K562 (cell line): ENCODE data around the gene OMP. TPM values are rescaled to one million over a fixed set of nuclear protein-coding genes. Genes with fewer than 3 reads are reported as not detected.
A peak's percentile ranks its signal among the peaks of the same experiment; 100 is the strongest.

Source experiments
- ATAC-seq: fragments of 200-7000 bp; cut with Tn5 transposase; 3 replicates; pipeline ENCODE4 v1.9.1; 2020; ENCODE audit warnings: moderate library complexity
- BruUV-seq: library from RNA; stranded (reverse); fragments of 400-500 nt; replicated peaks from 2 replicates; lab custom pipeline; 2021; lab: Mats Ljungman, UMichigan
- CTCF ChIA-PET: fragments of 300-600 bp; formaldehyde crosslinking; extraction: SDS; loops from one replicate; lab custom pipeline; 2021; ENCODE audit warnings: low intra/inter-chr PET ratio; lab: Yijun Ruan, JAX
- POLR2A ChIA-PET: fragments of 300-600, 350-650 bp; sonication (Branson Sonifier 250); formaldehyde crosslinking; extraction: SDS; loops from one replicate; lab custom pipeline; 2021; ENCODE audit warnings: antibody characterized with exemption, inconsistent platforms; lab: Yijun Ruan, JAX
- DNase-seq, 4 experiments: peaks; one replicate each; pipeline versions ENCODE4 v3.0.0 to v3.0.0-alpha.2; 2011 to 2018; ENCODE audit warnings: low spot score in 3 of 4, mixed read lengths in 3 of 4; ENCODE audit errors: extremely low read depth in 1 of 4
- FAIRE-seq: peaks from 2 replicates; lab custom pipeline; 2011; peaks lifted over from hg19 to GRCh38; lab: Jason Lieb, UNC
- H2AFZ ChIP-seq: 2 replicates; pipeline ENCODE4 v1.6.0; 2011; ENCODE audit warnings: low read depth, low read length, control low read depth, inconsistent platforms
- H3K27ac ChIP-seq: fragments of 200-600 bp; 3 replicates; pipeline ENCODE4 v1.8.0; 2011; ENCODE audit warnings: low read depth, mild to moderate bottlenecking, control low read depth, inconsistent platforms, low read length, moderate library complexity, mixed read lengths; ENCODE audit errors: extremely low read depth
- H3K27me3 ChIP-seq, 2 experiments: fragments of 300-600 bp in 1 of 2; 2 replicates in 1 of 2; 3 replicates in 1 of 2; pipeline versions ENCODE4 v1.6.0 to v1.8.0; 2011; ENCODE audit warnings: inconsistent platforms in 2 of 2, low read length in 2 of 2, mild to moderate bottlenecking in 1 of 2, mixed read lengths in 1 of 2, moderate library complexity in 1 of 2; ENCODE audit not compliant: control insufficient read depth in 2 of 2, insufficient read depth in 2 of 2
- H3K36me3 ChIP-seq: fragments of 300-600 bp; 3 replicates; pipeline ENCODE4 v1.8.0; 2011; ENCODE audit warnings: mild to moderate bottlenecking, low read length, inconsistent platforms; ENCODE audit not compliant: control insufficient read depth, insufficient read depth
- H3K4me1 ChIP-seq, 2 experiments: fragments of 200-600 bp in 1 of 2; replicated peaks in 1 of 2; 2 replicates in 1 of 2; 3 replicates in 1 of 2; pipeline versions ENCODE4 v1.5.1 to v1.8.0; 2011; ENCODE audit warnings: inconsistent platforms in 2 of 2, low read length in 2 of 2, mild to moderate bottlenecking in 1 of 2, mixed read lengths in 1 of 2, moderate library complexity in 1 of 2; ENCODE audit not compliant: control insufficient read depth in 2 of 2, insufficient read depth in 2 of 2
- H3K4me2 ChIP-seq: 2 replicates; pipeline ENCODE4 v1.6.1; 2011; ENCODE audit warnings: low read length, control low read depth, inconsistent platforms, mixed read lengths; ENCODE audit not compliant: insufficient read depth
- H3K4me3 ChIP-seq: fragments of 200-600 bp; sonication (generic), shearing (Covaris generic); 2 replicates; pipeline ENCODE4 v1.5.1; 2016; ENCODE audit warnings: control low read depth, inconsistent platforms
- H3K79me2 ChIP-seq: fragments of 200-600 bp; 3 replicates; pipeline ENCODE4 v1.8.0; 2011; ENCODE audit warnings: low read length, inconsistent platforms; ENCODE audit not compliant: control insufficient read depth, insufficient read depth
- H3K9ac ChIP-seq, 2 experiments: 2 replicates each; pipeline versions ENCODE4 v1.6.0 to v1.6.1; 2011; ENCODE audit warnings: low read depth in 2 of 2, low read length in 2 of 2, control low read depth in 1 of 2, inconsistent platforms in 1 of 2, mild to moderate bottlenecking in 1 of 2, mixed read lengths in 1 of 2; ENCODE audit not compliant: insufficient read depth in 1 of 2
- H3K9me1 ChIP-seq: one replicate; pipeline ENCODE4 v1.6.0; 2011; ENCODE audit warnings: inconsistent platforms, mild to moderate bottlenecking, low read length, moderate library complexity; ENCODE audit not compliant: control insufficient read depth, insufficient read depth
- H3K9me3 ChIP-seq: replicated peaks from 2 replicates; pipeline ENCODE4 v1.5.1; 2011; ENCODE audit warnings: low read depth, low read length, inconsistent platforms; ENCODE audit not compliant: control insufficient read depth, insufficient read depth
- H4K20me1 ChIP-seq: replicated peaks from 2 replicates; pipeline ENCODE4 v1.6.1; 2011; ENCODE audit warnings: low read length, inconsistent platforms, mixed read lengths; ENCODE audit not compliant: control insufficient read depth, insufficient read depth
- CTCF ChIP-seq, 3 experiments: IDR thresholded peaks in 2 of 3; conservative IDR thresholded peaks in 1 of 3; 2 replicates each; pipeline ENCODE4 v1.5.1; 2011 to 2012; ENCODE audit warnings: low read length in 3 of 3, mild to moderate bottlenecking in 3 of 3, control low read depth in 2 of 3, improper control_type of control experiment in 1 of 3, inconsistent platforms in 1 of 3, low read depth in 1 of 3, mixed read lengths in 1 of 3, moderate library complexity in 1 of 3; ENCODE audit not compliant: insufficient read depth in 2 of 3
- GTF2B ChIP-seq: IDR thresholded peaks from 2 replicates; pipeline ENCODE4 v1.6.1; 2011; ENCODE audit not compliant: insufficient read length; ENCODE audit errors: extremely low read depth
- HDAC6 ChIP-seq: IDR thresholded peaks from 2 replicates; pipeline ENCODE4 v1.6.1; 2012; ENCODE audit warnings: low read depth, mild to moderate bottlenecking, control low read depth, inconsistent platforms, low read length, moderate library complexity
- HNRNPUL1 ChIP-seq: fragments of 200-400 bp; formaldehyde crosslinking; IDR thresholded peaks from 2 replicates; pipeline ENCODE4 v1.6.1; 2017; ENCODE audit warnings: low read length
- NFYB ChIP-seq: IDR thresholded peaks from 2 replicates; pipeline ENCODE4 v1.6.1; 2011; ENCODE audit warnings: mild to moderate bottlenecking, moderate library complexity; ENCODE audit not compliant: insufficient read length; ENCODE audit errors: extremely low read depth
- PTRF ChIP-seq: fragments of 450-650 bp; IDR thresholded peaks from 2 replicates; pipeline ENCODE4 v1.6.1; 2016; ENCODE audit warnings: mild to moderate bottlenecking, missing genetic modification characterization, missing compliant biosample characterization
- RAD21 ChIP-seq, 2 experiments: fragments of 250-450 bp in 1 of 2; fragments of 450-650 bp in 1 of 2; sonication (Bioruptor Pico) in 1 of 2; formaldehyde crosslinking in 1 of 2; IDR thresholded peaks in 1 of 2; conservative IDR thresholded peaks in 1 of 2; 2 replicates each; pipeline versions ENCODE4 v1.4.0 to v1.8.0; 2020 to 2022; ENCODE audit warnings: mild to moderate bottlenecking in 2 of 2, moderate library complexity in 1 of 2
- TAF9B ChIP-seq: fragments of 450-650 bp; IDR thresholded peaks from 2 replicates; pipeline ENCODE4 v1.6.1; 2018; ENCODE audit warnings: mild to moderate bottlenecking; ENCODE audit not compliant: partially characterized antibody
- ZC3H8 ChIP-seq: fragments of 450-650 bp; IDR thresholded peaks from 2 replicates; pipeline ENCODE4 v1.6.1; 2017
- in situ Hi-C: fragments of 300-500 bp; cut with MboI; formaldehyde crosslinking; loops from 4 replicates; pipeline ENCODE4 v1.15.0; 2018; ENCODE audit warnings: inconsistent platforms, mixed read lengths
- intact Hi-C: fragments of 100-400 bp; cut with micrococcal nuclease; formaldehyde crosslinking; loops from 2 replicates; pipeline ENCODE4 v1.14.2; 2022
- polyA plus RNA-seq, 8 experiments: library from polyadenylated mRNA; depleted of rRNA in 4 of 8; stranded (reverse) in 5 of 8; unstranded in 3 of 8; fragments of >200 nt; fragmentation: Nextera tagmentation in 2 of 8; fragmentation: Illumina TruSeq in 1 of 8; extraction: Ambion mirVana in 2 of 8; extraction: Trizol in 1 of 8; gene quantifications; 2 replicates each; pipeline versions ENCODE4 v1.2.1 to v1.2.3, GENCODE V29; 2011 to 2014; ENCODE audit warnings: inconsistent platforms in 1 of 8, missing spikeins in 1 of 8
- total RNA-seq, 7 experiments: library from RNA; depleted of rRNA in 6 of 7; stranded (reverse); fragments of >200 nt in 6 of 7; fragmentation: Illumina TruSeq in 2 of 7; extraction: Trizol in 2 of 7; gene quantifications; 2 replicates each; pipeline versions ENCODE4 v1.2.1 to v1.2.3, GENCODE V29; 2011 to 2021; ENCODE audit warnings: low replicate concordance in 1 of 7

OMP gene
- total and polyA plus RNA-seq, 9 of the 15 experiments (the other 6 are each of a cell fraction or from before 2014, with no cell fraction given), result not detected

- H3K4me3 ChIP-seq, result no peak overlapping the region
- no peaks in the 10 kb centered on the region for H3K79me2 ChIP-seq
- H3K9ac ChIP-seq, result no peak overlapping the region
- H3K9me3 ChIP-seq, result no peaks in the 10 kb centered on the region; the same call in 1 of the 2 replicates
- peaks cover 4 to 19% of the 10 kb centered on the region in 2 experiments; a peak in 4 of 5 replicates for H3K4me1 ChIP-seq
- in situ Hi-C loops, result no loop called here
- ChIA-PET POLR2A (interaction anchor here (0.7 to 0.8 kb wide), 2 partner anchors 20 to 803 kb away, joined by 3 read pairs; no protein-coding TSS in a partner anchor), CTCF (interaction anchor here (1.0 kb wide), 1 partner anchor 17 kb away, joined by 5 read pairs; no protein-coding TSS in a partner anchor)
- no peaks in the 10 kb centered on the region for H4K20me1 ChIP-seq
- TF ChIP-seq PTRF (tag), result no peak
- TF ChIP-seq HDAC6, result no peak
- TF ChIP-seq HNRNPUL1, result no peak
- TF ChIP-seq GTF2B, result no peak
- TF ChIP-seq ZC3H8, result no peak
- TF ChIP-seq TAF9B, result no peak
- TF ChIP-seq RAD21 (CRISPR knock-in tag; conservative IDR thresholded peaks at IDR 0.05 in 1 of 2, IDR thresholded peaks at IDR 0.05 in 1 of 2), result peak in 1 of 2 experiments; percentile 21; a peak in 2 of 4 replicates
- TF ChIP-seq CTCF (IDR thresholded peaks at IDR 0.05 in 2 of 3, conservative IDR thresholded peaks at IDR 0.05 in 1 of 3; ENCODE audit: insufficient read depth in 2 of 3, low read depth in 1 of 3, low read length in 3 of 3), result peak; percentile 25 to 42 (median 29); a peak in 4 of 6 replicates
- TF ChIP-seq NFYB, result no peak
- no peak overlapping the region for H2AFZ ChIP-seq
- intact Hi-C loops, result no loop called here
- DNase-seq (no peak), ATAC-seq (no peak), FAIRE-seq (peak; percentile 48)
- no peaks in the 10 kb centered on the region for H3K9me1 ChIP-seq
- BruUV-seq, result no TSS peak
- peaks cover 2 to 11% of the 10 kb centered on the region in 2 experiments; a peak in 2 of 5 replicates for H3K27me3 ChIP-seq
- H3K36me3 ChIP-seq, result no peaks in the 10 kb centered on the region
- no peak overlapping the region for H3K4me2 ChIP-seq
- no peak overlapping the region for H3K27ac ChIP-seq
Measured at GRCh38 chr11:77062924-77063323, 39.7 kb upstream of the OMP start.
